GM19455 (cell line): ENCODE results near the gene MAN1A1.
"Not testable (repeated sequence)": the region's sequence is repeated elsewhere in the genome, so short reads cannot be mapped to it uniquely, and the experiment has no call there.

Experiments used
- ATAC-seq: cut with Tn5 transposase; IDR thresholded peaks from one replicate; pipeline ENCODE4 v1.9.1; 2021; ENCODE audit not compliant: unreplicated experiment

The MAN1A1 gene

GRCh38 chr6:119174879-119175817 is 174.4 kb downstream of the MAN1A1 start:
- no peak for ATAC-seq

GRCh38 chr6:119174085-119174445 is 175.5 kb downstream of the MAN1A1 start:
- ATAC-seq: no peak

- no peak for ATAC-seq
Observed at GRCh38 chr6:119173249-119174084, 176.1 kb downstream of the MAN1A1 start.

- no peak for ATAC-seq
Observed at GRCh38 chr6:119172824-119173223, 176.7 kb downstream of the MAN1A1 start.

- no peak for ATAC-seq
Observed at GRCh38 chr6:119171864-119172588, 177.5 kb downstream of the MAN1A1 start.

GRCh38 chr6:119171088-119171841 is 178.3 kb downstream of the MAN1A1 start:
- ATAC-seq: no peak

- no peak for ATAC-seq
Observed at GRCh38 chr6:119170447-119171087, 179.0 kb downstream of the MAN1A1 start.

GRCh38 chr6:119170103-119170446 is 179.5 kb downstream of the MAN1A1 start:
- no peak for ATAC-seq

GRCh38 chr6:119169355-119169754 is 180.2 kb downstream of the MAN1A1 start:
- ATAC-seq: not testable (repeated sequence)

- no peak for ATAC-seq
Observed at GRCh38 chr6:119166024-119166784, 183.4 kb downstream of the MAN1A1 start.

- no peak for ATAC-seq
Observed at GRCh38 chr6:119163006-119163405, 186.6 kb downstream of the MAN1A1 start.

- peak; percentile 81 for ATAC-seq
Observed at GRCh38 chr6:119162134-119162775, 187.3 kb downstream of the MAN1A1 start.

GRCh38 chr6:119161438-119161837 is 188.1 kb downstream of the MAN1A1 start:
- ATAC-seq: no peak

GRCh38 chr6:119160911-119161310 is 188.7 kb downstream of the MAN1A1 start:
- no peak for ATAC-seq

- ATAC-seq: no peak
Observed at GRCh38 chr6:119158057-119158848, 191.3 kb downstream of the MAN1A1 start.

- ATAC-seq: no peak
Observed at GRCh38 chr6:119157506-119157815, 192.1 kb downstream of the MAN1A1 start.

GRCh38 chr6:119156757-119157505 is 192.6 kb downstream of the MAN1A1 start:
- ATAC-seq: no peak

GRCh38 chr6:119156082-119156481 is 193.5 kb downstream of the MAN1A1 start:
- ATAC-seq: not testable (repeated sequence)
